Aorta (tissue), 5 donors: ENCODE data around the gene PLEKHM1. TPM values are rescaled to one million over a fixed set of nuclear protein-coding genes. Genes with fewer than 3 reads are reported as not detected.
A peak's percentile ranks its signal among the peaks of the same experiment; 100 is the strongest.

Experiments
- ATAC-seq: fragments of 200-7000 bp; cut with Tn5 transposase; one replicate; pipeline ENCODE4 v1.9.1; 2022; ENCODE audit warnings: moderate library complexity; ENCODE audit not compliant: low FRiP score
- DNase-seq, 2 donors: peaks; one replicate each; pipeline ENCODE4 v3.0.0-alpha.2; 2020
- H3K27ac ChIP-seq, 2 donors: one replicate each; pipeline ENCODE4 v1.5.1; 2013; ENCODE audit warnings: low read length in 2 of 2, mild to moderate bottlenecking in 2 of 2, moderate library complexity in 2 of 2, control low read depth in 1 of 2, inconsistent platforms in 1 of 2, low read depth in 1 of 2
- H3K27me3 ChIP-seq, 2 donors: one replicate each; pipeline ENCODE4 v1.6.1; 2013; ENCODE audit warnings: control low read depth in 1 of 2, low read length in 1 of 2, mild to moderate bottlenecking in 1 of 2, moderate library complexity in 1 of 2; ENCODE audit not compliant: insufficient read depth in 2 of 2, control insufficient read depth in 1 of 2
- H3K36me3 ChIP-seq, 2 donors: one replicate each; pipeline ENCODE4 v1.6.1; 2013; ENCODE audit warnings: control low read depth in 1 of 2, low read length in 1 of 2, mild to moderate bottlenecking in 1 of 2; ENCODE audit not compliant: insufficient read depth in 2 of 2, control insufficient read depth in 1 of 2
- H3K4me1 ChIP-seq, 2 donors: one replicate each; pipeline ENCODE4 v1.6.1; 2013; ENCODE audit warnings: low read length in 2 of 2, control low read depth in 1 of 2, mild to moderate bottlenecking in 1 of 2, moderate library complexity in 1 of 2; ENCODE audit not compliant: insufficient read depth in 2 of 2, control insufficient read depth in 1 of 2
- H3K4me3 ChIP-seq, 2 donors: one replicate each; pipeline ENCODE4 v1.5.1; 2013; ENCODE audit warnings: low read length in 2 of 2, control low read depth in 1 of 2, mild to moderate bottlenecking in 1 of 2
- H3K9me3 ChIP-seq: one replicate; pipeline ENCODE4 v1.6.1; 2013; ENCODE audit warnings: mild to moderate bottlenecking, low read length; ENCODE audit not compliant: control insufficient read depth
- WGBS, 2 donors: extraction: QIAGEN DNeasy Blood & Tissue Kit; methylation state at CpG; one replicate each; pipeline ENCODE4 v1.1.7; 2013; 5-methylcytosine and 5-hydroxymethylcytosine counted together
- intact Hi-C, 2 donors: fragments of 100-400 bp; cut with DNase I; formaldehyde crosslinking; loops; one replicate each; pipeline versions ENCODE4 v1.14.2 to v1.15.0; 2022
- polyA plus RNA-seq, 2 donors: library from polyadenylated mRNA; stranded (reverse); fragments of 200-250 nt; gene quantifications; one replicate each; pipeline ENCODE4 v1.2.3, GENCODE V29; 2013
- total RNA-seq, 2 donors: library from RNA; stranded (reverse); fragmentation: NEBNext Ultra II Directional; extraction: Animal tissue kit (Norgen Biotek cat#: 25700); gene quantifications; one replicate each; pipeline ENCODE4 v1.2.1, GENCODE V29; 2021
- donor health status: healthy with polysubstance abuse.
- donor health status: Bipolar disorder and iron deficiency.
- donor health status: DM: no; HTN: no; CAD: no.
- donor health status: DM: no; HTN: no; CAD: no.
- donor health status: DM: yes; HTN: yes; CAD: no.

Gene PLEKHM1
- total and polyA plus RNA-seq, 4 donors = 13.3 to 67.6 (median 34.6) TPM

DNA sequence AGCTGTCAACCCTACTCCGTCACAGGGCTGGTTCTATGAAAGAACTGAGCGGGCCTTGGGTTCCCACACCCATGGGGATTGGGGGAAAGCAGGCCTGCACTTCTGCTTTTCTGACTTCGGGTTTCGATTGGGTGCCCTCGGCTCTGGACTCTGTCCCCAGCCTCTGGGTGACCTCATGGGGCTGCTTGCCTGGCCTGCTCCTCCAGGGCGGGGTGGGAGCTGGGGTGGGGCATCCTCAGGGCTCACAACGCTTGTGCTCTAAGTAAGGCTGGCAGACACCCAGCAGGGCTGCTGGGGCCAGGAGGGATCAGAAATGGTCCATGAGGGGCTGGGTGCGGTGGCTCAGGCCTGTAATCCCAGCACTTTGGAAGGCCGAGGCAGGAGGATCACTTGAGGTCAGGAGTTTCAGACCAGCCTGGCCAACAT lies 77.0 kb downstream of the PLEKHM1 start:
- Histone ChIP-seq H3K4me3 (no peak overlapping the region), H3K36me3 (no peaks in the 10 kb centered on the region), H3K4me1 (no peaks in the 10 kb centered on the region), H3K9me3 (no peaks in the 10 kb centered on the region), H3K27ac (no peak overlapping the region), H3K27me3 (no peaks in the 10 kb centered on the region)
- WGBS, 2 donors = 92% methylated on average over 9 of the region's 9 CpGs
- DNase-seq (peak in 1 of 2 donors; percentile 84), ATAC-seq (no peak)
- intact Hi-C loops = no loop called here

DNA sequence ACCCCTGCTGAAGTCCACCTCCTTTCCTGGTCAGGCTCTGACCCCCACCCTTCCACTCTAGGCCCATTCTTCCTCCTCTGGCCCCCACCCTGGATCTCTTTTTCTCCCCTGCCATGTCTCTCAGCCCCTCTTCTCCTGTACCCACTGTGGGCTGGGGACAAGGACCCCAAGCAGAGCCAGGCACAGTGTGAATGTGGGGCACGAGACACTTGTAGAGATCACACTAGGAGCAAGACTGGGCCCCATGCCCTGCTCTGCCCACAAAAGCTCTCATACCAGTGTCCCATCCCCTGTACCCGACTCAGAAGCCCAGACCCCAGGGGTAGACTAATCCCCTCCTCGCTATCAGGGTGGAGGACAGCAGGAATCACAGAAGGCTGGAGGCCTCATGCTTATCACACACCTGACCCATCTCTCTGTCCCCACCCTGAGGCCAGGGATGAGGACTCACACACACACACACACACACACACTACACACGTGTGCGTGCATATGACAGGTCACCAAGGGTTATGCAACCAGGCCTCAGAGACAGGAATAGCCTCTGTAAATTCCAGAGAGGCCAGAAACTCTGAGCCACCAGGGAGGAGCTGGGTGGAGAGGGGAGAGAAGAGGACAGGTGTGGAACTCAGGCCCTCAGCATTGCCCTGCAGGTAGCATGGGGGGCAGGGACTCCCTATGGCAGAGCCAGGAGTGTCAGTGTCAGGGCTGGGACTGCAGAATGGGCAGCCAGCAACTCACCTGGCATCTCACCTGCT lies 79.0 kb downstream of the PLEKHM1 start:
- no peak for ATAC-seq
- no peaks in the 10 kb centered on the region for H3K4me1 ChIP-seq
- no peaks in the 10 kb centered on the region for H3K36me3 ChIP-seq
- H3K4me3 ChIP-seq = no peak overlapping the region
- no peak overlapping the region for H3K27ac ChIP-seq
- H3K9me3 ChIP-seq = no peaks in the 10 kb centered on the region
- WGBS, 2 donors = 89 to 90% methylated on average over 5 of the region's 5 CpGs
- H3K27me3 ChIP-seq = no peaks in the 10 kb centered on the region
- DNase-seq = peak in 1 of 2 donors; percentile 24
- intact Hi-C loops = no loop called here

DNA sequence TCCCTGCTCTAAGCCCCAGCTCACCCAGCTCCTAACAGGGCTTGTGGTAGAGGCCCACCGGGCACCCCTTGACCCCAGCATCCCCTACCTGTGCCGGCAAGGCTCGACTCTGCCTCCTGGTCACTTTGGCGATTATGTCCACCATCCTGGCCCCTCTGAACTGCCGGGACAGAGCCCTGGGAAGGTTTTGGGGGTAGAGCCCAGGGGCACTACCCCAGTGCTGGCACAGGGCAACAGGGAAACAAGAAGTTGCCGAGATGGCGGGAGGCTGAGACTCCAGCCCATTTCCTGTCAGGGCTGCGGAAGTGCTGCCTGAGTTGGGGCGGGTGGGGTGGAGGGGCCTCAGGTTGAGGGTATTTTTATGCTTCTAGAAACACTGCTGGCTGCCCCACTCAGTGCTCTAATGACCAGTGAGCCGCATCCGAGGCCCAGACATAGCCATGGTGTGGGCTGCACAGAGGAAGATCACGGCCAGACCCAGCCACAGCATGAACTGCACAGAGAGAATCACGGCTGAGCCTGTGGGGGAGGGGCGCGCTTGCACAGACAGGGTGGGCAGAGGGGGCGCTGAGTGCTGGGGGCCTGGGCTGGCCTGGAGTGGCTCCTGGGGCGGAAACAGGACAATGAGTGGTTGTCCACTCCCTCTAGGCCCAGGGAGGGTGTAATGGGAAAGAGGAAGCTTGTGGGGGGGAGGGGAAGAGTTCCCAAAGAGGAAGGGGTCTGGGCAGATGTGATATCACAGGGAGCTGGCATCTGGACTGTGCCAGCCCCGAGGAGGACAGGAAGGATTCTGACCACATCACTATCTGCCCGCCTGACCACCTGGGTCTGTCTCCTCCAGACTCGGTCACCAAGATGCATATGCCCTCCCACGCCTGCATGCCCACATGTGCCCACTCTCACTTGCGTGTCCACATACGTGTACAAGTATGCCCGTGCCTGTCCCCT lies 80.1 kb downstream of the PLEKHM1 start:
- DNase-seq = peak in 1 of 2 donors; percentile 70
- ATAC-seq = no peak
- WGBS, 2 donors = 85 to 86% methylated on average over 24 of the region's 24 CpGs
- Histone ChIP-seq H3K36me3 (no peaks in the 10 kb centered on the region), H3K9me3 (no peaks in the 10 kb centered on the region), H3K27ac (no peak overlapping the region), H3K4me1 (no peaks in the 10 kb centered on the region), H3K4me3 (no peak overlapping the region), H3K27me3 (no peaks in the 10 kb centered on the region)
- intact Hi-C loops = no loop called here

DNA sequence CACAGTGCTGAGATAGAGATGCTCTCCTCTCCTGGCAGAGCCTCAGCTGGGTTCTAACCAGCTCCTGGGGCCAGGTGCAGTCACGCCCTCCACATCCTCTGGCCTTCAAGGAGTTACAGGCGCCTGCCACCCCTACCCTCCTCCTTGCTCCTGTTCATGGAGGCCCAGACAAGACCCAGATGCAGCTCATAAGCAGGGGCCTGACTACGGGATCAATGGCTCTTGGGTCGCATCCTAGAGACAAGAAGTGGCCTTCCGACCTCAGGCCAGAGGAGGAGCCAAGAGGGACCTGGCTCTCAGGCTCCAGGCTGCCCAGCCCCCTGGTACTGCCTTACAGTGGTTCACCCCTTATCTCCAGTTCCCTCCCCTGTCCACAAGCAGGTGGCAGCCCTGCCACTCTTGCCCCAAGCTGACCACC lies 80.9 kb downstream of the PLEKHM1 start:
- WGBS, 2 donors = 87 to 91% methylated on average over 5 of the region's 5 CpGs
- intact Hi-C loops = no loop called here
- Histone ChIP-seq H3K27me3 (no peaks in the 10 kb centered on the region), H3K4me1 (no peaks in the 10 kb centered on the region), H3K9me3 (no peaks in the 10 kb centered on the region), H3K4me3 (no peak overlapping the region), H3K36me3 (no peaks in the 10 kb centered on the region), H3K27ac (no peak overlapping the region)
- ATAC-seq (no peak), DNase-seq (peak in 1 of 2 donors; percentile 33)

DNA sequence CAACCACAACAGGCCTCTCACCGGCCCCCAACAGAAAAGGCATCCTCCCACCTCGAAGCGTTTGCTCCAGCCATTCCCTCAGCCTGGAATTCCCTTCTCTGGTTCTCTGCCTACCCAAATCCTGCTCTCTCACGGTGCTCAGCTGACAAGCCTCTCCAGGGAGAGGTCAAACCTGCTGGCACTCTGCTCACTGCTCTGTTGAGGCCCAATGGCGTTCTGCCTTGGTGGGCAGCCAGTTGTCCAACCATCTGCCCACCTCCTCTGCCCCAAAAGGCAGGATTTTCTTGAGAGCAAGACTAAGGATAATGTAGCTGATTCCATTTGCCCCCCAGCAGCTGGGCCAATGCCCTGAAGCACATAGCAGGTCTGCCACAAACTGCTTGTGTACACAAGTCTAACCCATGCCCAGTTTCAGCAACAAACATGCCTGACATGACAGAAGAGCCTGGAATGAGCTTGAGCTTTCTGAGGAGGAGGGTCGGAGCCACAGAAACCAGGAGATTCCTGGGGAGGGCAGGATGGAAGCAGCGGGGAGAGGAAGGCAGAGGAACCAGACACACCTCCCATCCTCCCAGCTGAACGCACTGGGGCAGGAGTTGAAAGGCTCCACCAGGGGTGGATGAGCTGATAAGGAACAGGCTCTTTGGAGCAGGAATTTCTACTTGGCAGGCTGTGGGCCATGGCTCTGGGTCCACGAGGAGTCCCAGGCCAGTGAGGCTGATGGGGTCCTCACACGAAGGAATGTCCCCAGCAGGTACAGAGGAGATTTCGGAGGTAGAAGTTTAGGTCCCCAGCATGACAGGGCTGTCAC lies 81.7 kb downstream of the PLEKHM1 start:
- no peak overlapping the region for H3K4me3 ChIP-seq
- no peak overlapping the region for H3K27ac ChIP-seq
- DNase-seq (no peak), ATAC-seq (no peak)
- no peaks in the 10 kb centered on the region for H3K9me3 ChIP-seq
- no peaks in the 10 kb centered on the region for H3K27me3 ChIP-seq
- H3K4me1 ChIP-seq = no peaks in the 10 kb centered on the region
- 67 to 71% methylated on average over 11 of the region's 11 CpGs for WGBS, 2 donors
- no peaks in the 10 kb centered on the region for H3K36me3 ChIP-seq
- intact Hi-C loops = no loop called here

DNA sequence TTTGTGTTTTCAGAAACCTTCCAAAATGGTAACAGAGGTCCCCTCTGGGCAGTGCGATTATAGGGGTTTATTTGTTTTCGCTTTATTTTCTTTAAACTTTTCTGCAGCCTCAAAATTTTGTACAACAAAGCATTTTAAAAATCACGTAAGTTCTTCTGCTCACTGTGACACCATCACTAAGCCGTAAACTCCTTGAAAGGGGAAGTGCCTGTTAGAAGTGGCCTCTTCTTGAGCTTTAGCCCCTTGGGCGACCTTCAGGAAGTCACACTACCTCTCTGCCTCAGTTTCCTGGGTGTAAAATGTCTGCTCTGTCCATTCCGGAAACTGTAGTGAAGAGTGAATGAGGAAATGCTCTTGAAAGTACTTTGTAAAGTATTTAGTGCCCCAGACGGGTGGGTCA lies 84.4 kb downstream of the PLEKHM1 start:
- intact Hi-C loops = no loop called here
- WGBS, 2 donors = 78 to 82% methylated on average over 7 of the region's 7 CpGs
- no peaks in the 10 kb centered on the region for H3K9me3 ChIP-seq
- no peak overlapping the region for H3K27ac ChIP-seq
- no peak for ATAC-seq
- no peaks in the 10 kb centered on the region for H3K27me3 ChIP-seq
- no peak overlapping the region for H3K4me3 ChIP-seq
- no peaks in the 10 kb centered on the region for H3K36me3 ChIP-seq
- DNase-seq = no peak
- H3K4me1 ChIP-seq = no peaks in the 10 kb centered on the region

DNA sequence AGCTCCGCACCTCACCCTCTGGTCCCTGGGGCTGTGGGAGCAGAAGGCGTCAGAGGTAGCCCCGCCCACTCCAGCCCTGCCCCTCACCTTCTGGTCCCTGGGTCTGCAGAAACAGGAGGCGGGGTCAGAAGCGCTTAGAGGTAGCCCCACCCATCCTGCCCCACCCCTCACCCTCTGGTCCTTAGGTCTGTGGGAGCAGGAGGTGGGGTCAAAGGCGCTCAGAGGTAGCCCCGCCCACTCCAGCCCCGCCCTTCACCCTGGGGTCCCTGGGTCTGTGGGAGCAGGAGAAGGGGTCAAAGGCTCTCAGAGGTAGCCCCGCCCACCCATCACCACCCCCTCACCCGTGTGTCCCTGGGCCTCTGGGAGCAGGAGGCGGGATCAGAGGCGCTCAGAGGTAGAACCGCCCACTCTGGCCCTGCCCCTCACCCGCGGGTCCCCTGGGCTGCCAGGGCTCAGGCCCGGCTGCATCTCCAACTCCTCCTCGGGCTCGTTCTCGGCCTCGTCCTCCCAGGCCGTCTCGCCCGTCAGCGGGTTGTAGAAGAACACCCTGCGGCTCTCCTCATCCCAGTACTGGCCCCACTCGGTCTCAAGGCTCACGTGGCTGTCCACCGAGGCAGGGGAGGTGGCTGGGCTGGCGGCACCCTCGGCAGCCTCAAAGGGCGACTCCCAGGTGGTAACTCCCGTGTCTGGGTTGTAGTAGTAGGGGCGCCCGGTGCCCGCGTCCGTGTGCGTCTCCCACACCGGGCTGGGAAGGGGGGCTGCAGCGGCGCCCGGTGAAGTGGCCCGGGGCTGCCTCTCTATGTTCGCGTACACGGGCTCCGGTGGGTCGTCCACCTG lies 85.1 kb downstream of the PLEKHM1 start:
- Histone ChIP-seq H3K4me1 (no peaks in the 10 kb centered on the region), H3K36me3 (no peaks in the 10 kb centered on the region), H3K9me3 (no peaks in the 10 kb centered on the region), H3K27me3 (no peaks in the 10 kb centered on the region), H3K27ac (no peak overlapping the region), H3K4me3 (no peak overlapping the region)
- intact Hi-C loops = no loop called here
- 17 to 20% methylated on average over 45 to 48 of the region's 48 CpGs for WGBS, 2 donors
- DNase-seq (peak in 1 of 2 donors; percentile 75), ATAC-seq (peak; percentile 23)

DNA sequence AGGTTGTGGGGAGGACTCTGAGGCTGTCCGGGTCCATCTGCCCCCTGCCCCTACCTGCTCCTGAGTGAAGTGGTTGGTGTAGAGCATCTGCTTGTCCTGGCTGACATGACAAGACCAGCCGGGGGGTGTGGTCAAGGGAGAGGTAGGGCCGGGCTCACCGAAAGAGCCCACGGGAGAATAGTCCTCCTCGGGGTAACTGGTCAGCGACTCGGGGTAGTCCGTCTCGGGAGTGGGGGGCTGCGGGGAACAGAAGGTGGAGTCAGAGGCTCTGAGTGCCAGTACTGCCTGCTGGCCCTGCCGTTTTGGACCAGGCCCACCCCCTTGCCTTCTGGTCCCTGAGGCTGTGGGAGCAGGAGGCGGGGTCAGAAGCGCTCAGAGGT lies 85.7 kb downstream of the PLEKHM1 start:
- no peaks in the 10 kb centered on the region for H3K9me3 ChIP-seq
- WGBS, 2 donors = 51 to 57% methylated on average over 14 of the region's 14 CpGs
- H3K27ac ChIP-seq = no peak overlapping the region
- peak in 1 of 2 donors; percentile 65 for DNase-seq
- intact Hi-C loops = no loop called here
- no peaks in the 10 kb centered on the region for H3K36me3 ChIP-seq
- H3K4me1 ChIP-seq = no peaks in the 10 kb centered on the region
- ATAC-seq = peak; percentile 29
- no peak overlapping the region for H3K4me3 ChIP-seq
- H3K27me3 ChIP-seq = no peaks in the 10 kb centered on the region
